ENCODE measurements around the gene SLC25A53.
A peak's percentile ranks its signal among the peaks of the same experiment; 100 is the strongest.
"Not testable (repeated sequence)": the region's sequence is repeated elsewhere in the genome, so short reads cannot be mapped to it uniquely, and the experiment has no call there.

SLC25A53 gene

DNA sequence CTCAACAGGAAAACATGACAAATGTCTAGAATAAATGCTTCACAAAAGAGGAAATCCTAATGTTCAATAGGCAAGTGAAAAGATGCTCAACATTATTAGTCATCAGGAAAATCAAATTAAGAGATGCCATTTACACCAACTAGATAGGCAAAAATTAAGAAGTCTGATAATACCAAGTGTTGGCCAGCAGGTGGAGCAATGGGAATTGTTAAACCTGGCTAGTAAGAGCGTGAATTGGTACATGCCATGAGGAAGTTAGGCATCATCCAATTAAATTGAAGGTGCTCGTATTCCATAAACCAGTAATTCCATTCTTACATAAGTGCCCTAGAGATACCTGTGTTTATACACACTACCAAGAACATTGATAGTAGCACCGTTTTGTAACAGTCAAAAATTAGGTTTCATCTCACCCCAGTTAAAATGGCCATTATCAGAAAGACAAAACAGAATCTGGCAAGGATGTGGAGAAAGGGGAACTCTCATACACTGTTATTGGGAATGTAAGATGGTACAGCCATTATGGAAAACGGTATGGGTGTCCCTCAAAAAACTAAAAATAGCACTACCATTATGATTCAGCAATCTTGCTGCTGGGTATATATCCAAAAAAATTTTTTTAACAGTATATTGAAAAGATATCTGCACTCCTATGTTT, 58.5 kb downstream of the SLC25A53 start:
- no peaks in the 10 kb centered on the region for H3K36me3 ChIP-seq
- no peaks in the 10 kb centered on the region for H3K4me1 ChIP-seq
- H3K9me3 ChIP-seq (replicated peaks in 1 of 11) = no peaks in the 10 kb centered on the region
- H3K27me3 ChIP-seq = peaks cover 0 to 6% (median 0%) of the 10 kb centered on the region in 11 experiments; a peak in 1 of 22 replicates
- H4K20me1 ChIP-seq = no peaks in the 10 kb centered on the region
- H3K4me3 ChIP-seq = no peak overlapping the region
- H3K9ac ChIP-seq = no peak overlapping the region
- no peak for TF ChIP-seq Cebpa-rat (IDR thresholded peaks at IDR 0.05)
- no peak overlapping the region for H3K4me2 ChIP-seq
- no peak overlapping the region for H3K27ac ChIP-seq

DNA sequence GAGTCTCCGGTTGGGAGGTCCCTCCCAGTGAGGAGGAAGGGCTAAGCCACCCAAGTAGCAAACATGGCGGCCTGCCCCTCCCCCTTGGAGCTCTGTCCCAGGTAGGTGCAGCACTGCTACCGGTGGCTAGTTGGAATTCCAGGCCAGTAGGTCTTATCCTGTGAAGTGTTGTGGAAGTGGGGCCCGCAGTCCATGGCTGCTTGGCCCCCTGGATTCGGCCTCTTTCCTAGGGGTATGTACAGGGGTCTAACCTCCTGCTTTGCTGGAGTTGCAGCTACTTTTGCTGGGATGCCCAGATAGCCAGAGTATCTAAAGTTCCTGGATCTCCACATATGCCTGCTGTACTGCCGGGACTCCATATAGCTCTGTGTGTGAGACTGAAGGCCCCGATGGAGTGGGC, 70.9 kb downstream of the SLC25A53 start:
- H3K27ac ChIP-seq = peak overlapping the region in 7 of 11 experiments; percentile 66 to 75 (median 73); a peak in 12 of 22 replicates

DNA sequence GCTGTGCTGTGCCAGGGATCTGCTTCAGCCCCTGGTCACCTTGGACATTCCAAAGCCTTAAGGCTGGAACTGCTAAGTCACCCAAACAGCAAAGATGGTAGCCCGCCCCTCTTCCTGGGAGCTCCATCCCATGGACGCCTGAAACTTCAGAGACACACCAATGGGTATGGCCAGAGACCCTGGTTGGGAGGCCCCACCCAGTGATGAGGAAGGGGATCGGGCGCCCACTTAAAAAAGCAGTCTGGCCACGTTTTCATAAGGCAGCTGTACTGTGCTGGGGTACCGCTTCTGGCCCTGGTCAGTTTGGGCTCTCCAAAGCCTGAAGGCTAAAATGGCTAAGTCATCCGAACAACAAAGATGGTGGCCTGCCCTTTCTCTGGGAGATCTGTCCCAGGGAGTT, 71.3 kb downstream of the SLC25A53 start:
- Histone ChIP-seq H3K4me3 (no peak overlapping the region; a peak in 1 of 20 replicates), H3K9me3 (replicated peaks in 1 of 11) (peaks cover 0 to 9% (median 0%) of the 10 kb centered on the region in 11 experiments; a peak in 3 of 22 replicates), H3K4me2 (peak overlapping the region; percentile 5 to 79 (median 62); a peak in 19 of 22 replicates), H3K36me3 (no peaks in the 10 kb centered on the region), H3K4me1 (peaks cover 8 to 21% (median 16%) of the 10 kb centered on the region in 10 experiments), H4K20me1 (no peaks in the 10 kb centered on the region), H3K9ac (peak overlapping the region in 5 of 11 experiments; percentile 29 to 50 (median 39); a peak in 7 of 22 replicates), H3K27ac (peak overlapping the region in 9 of 11 experiments; percentile 6 to 75 (median 71); a peak in 15 of 22 replicates), H3K27me3 (no peaks in the 10 kb centered on the region)
- TF ChIP-seq Cebpa-rat (IDR thresholded peaks at IDR 0.05) = no peak

More for the DNA sequence above, 70.9 kb downstream of the SLC25A53 start:
- no peak overlapping the region for H3K4me3 ChIP-seq
- H4K20me1 ChIP-seq = no peaks in the 10 kb centered on the region
- no peak for TF ChIP-seq Cebpa-rat (IDR thresholded peaks at IDR 0.05)
- H3K4me1 ChIP-seq = peaks cover 8 to 21% (median 16%) of the 10 kb centered on the region in 10 experiments
- peak overlapping the region in 2 of 11 experiments; percentile 58 to 79; a peak in 1 of 22 replicates for H3K4me2 ChIP-seq
- H3K36me3 ChIP-seq = no peaks in the 10 kb centered on the region
- H3K9me3 ChIP-seq (replicated peaks in 1 of 11) = peaks cover 0 to 9% (median 0%) of the 10 kb centered on the region in 11 experiments; a peak in 3 of 22 replicates
- no peak overlapping the region for H3K9ac ChIP-seq
- H3K27me3 ChIP-seq = no peaks in the 10 kb centered on the region

DNA sequence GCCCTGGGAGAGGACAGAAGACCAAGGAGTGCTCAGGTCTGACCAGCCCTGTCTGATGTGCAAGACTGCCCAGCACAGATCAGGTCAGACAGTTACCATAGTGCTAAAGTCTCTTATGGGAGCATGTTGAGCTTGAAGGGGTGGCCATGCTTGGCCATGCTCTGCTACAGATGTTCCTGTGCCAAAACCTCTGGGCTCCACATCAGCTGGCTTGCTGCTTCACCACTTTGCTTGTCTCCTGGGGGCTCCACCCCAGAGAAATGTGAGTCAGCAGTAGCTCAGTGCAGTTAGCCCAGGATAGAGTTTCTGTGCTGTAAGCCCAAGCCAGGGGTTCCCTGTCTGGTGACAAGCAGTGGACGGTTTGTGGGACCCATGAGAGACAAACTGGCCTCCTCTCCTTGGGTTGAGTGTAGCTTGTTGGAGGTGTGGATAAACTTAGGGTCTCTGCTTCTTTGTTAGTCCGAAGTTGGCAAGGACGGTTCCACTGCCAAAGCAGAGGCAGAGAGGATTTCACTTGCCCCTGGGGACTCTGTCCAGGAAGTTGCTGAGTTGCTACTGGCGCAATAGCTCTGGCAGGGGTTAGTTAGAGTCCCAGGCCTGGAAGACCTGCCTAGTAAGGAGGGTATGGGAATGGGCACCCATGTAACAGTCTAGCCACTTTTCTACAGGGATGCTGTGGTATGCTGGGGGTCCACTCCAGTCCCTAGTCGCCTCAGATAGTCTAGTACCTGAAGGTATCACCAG, 72.1 kb downstream of the SLC25A53 start:
- TF ChIP-seq Cebpa-rat (IDR thresholded peaks at IDR 0.05) = peak in 3 of 11 experiments; percentile 15 to 55 (median 26); a peak in 2 of 22 replicates
- peaks cover 0 to 9% (median 0%) of the 10 kb centered on the region in 11 experiments; a peak in 3 of 22 replicates for H3K9me3 ChIP-seq (replicated peaks in 1 of 11)
- peaks cover 8 to 21% (median 16%) of the 10 kb centered on the region in 10 experiments for H3K4me1 ChIP-seq
- H3K27ac ChIP-seq = peak overlapping the region in 9 of 11 experiments; percentile 6 to 75 (median 71); a peak in 16 of 22 replicates
- peak overlapping the region; percentile 5 to 79 (median 62); a peak in 21 of 22 replicates for H3K4me2 ChIP-seq
- H3K36me3 ChIP-seq = no peaks in the 10 kb centered on the region
- no peaks in the 10 kb centered on the region for H4K20me1 ChIP-seq
- H3K27me3 ChIP-seq = no peaks in the 10 kb centered on the region
- H3K4me3 ChIP-seq = peak overlapping the region in 1 of 10 experiments; percentile 27; a peak in 2 of 20 replicates
- H3K9ac ChIP-seq = peak overlapping the region in 7 of 11 experiments; percentile 9 to 50 (median 39); a peak in 10 of 22 replicates

DNA sequence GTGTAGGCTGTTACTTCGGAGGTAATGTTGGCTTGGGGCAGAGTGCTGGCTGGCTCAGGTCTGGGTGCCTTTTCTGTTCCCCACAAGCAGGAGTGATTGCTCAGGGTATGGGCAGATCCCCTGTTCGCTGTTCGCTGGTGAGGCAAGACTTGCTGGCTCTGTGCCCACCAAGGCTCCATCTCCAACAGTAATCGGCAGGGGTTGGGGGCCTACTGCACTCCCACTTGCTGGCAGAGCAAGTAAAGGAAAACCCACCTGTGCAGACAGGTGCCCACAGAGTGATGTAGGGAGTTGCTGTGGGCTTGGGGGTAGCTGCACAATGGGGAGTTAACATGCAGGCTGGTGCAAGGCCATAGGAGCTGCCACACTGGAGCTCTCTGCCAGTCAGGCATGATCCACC, 72.7 kb downstream of the SLC25A53 start:
- H3K4me3 ChIP-seq = no peak overlapping the region
- H3K36me3 ChIP-seq = no peaks in the 10 kb centered on the region
- no peak for TF ChIP-seq Cebpa-rat (IDR thresholded peaks at IDR 0.05)
- H3K4me2 ChIP-seq = peak overlapping the region; percentile 5 to 79 (median 62); a peak in 18 of 22 replicates
- no peaks in the 10 kb centered on the region for H4K20me1 ChIP-seq
- peak overlapping the region in 7 of 11 experiments; percentile 66 to 75 (median 73); a peak in 12 of 22 replicates for H3K27ac ChIP-seq
- peaks cover 0 to 9% (median 0%) of the 10 kb centered on the region in 11 experiments; a peak in 3 of 22 replicates for H3K9me3 ChIP-seq (replicated peaks in 1 of 11)
- H3K9ac ChIP-seq = no peak overlapping the region; a peak in 2 of 22 replicates
- no peaks in the 10 kb centered on the region for H3K27me3 ChIP-seq
- H3K4me1 ChIP-seq = peaks cover 8 to 21% (median 16%) of the 10 kb centered on the region in 10 experiments

DNA sequence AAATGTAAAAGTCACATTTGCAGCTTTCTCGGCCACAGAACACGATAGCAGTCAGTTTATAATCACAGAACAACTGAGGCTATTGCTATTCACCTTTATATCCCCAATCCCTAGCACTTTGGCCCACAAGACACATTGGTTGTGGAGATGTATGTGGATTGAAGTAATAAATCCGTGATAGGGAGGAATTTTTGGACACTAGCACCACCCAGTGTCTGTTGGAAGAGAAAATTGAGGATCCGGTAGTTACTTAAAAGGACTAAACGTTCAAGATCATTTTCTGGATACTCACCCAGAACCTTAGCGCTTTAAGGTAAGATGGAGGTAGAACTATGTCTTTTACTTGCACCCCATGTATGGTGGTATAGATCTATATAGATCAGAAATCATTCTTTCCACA, 79.0 kb downstream of the SLC25A53 start:
- not testable (repeated sequence) for H3K9ac ChIP-seq; H3K36me3 ChIP-seq; H3K9me3 ChIP-seq (replicated peaks in 1 of 11); H3K27ac ChIP-seq; H3K4me3 ChIP-seq; H3K4me1 ChIP-seq; H3K4me2 ChIP-seq; H4K20me1 ChIP-seq; H3K27me3 ChIP-seq

DNA sequence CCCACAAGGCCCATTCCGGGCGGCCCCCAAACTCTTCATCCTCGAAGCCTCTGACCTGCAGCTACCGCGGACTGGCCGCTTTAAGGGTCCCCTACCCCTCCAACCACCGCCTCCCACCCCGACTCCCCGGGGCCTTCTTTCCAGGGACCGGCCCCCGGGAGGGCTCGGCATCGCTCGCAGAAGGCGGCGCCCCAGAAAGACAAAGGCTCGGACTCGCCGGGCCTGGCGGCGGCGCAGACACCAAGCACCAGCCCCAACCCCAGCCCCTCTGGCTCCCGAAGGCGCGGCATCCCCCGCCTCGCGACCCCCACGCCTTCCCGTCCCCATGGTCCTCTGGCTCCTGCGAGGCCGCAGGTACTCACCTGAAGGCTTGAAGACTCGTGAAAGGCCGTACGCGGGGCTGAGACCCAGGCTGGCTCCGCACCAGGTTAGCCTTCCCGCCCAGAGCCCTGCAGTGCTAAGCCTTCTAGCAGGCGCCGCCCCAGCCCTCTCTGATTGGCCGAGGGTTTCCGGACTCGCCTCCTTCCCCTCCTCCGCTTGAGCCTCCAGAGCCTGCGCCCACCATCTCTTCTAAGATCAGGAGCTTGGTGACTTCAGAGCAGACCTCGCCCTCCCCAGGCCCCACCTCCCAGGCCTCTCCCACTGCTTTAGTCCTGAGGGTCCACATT, 80.9 kb downstream of the SLC25A53 start, which contains the start of gene TMSB15C:
TSS of gene TMSB15C (minus strand) at position 459 of the 668 bp plus-strand sequence.
- H3K9ac ChIP-seq; H3K27ac ChIP-seq; H3K4me1 ChIP-seq; H3K9me3 ChIP-seq (replicated peaks in 1 of 11); H3K27me3 ChIP-seq; H4K20me1 ChIP-seq; H3K36me3 ChIP-seq; H3K4me3 ChIP-seq; H3K4me2 ChIP-seq: not testable (repeated sequence)

DNA sequence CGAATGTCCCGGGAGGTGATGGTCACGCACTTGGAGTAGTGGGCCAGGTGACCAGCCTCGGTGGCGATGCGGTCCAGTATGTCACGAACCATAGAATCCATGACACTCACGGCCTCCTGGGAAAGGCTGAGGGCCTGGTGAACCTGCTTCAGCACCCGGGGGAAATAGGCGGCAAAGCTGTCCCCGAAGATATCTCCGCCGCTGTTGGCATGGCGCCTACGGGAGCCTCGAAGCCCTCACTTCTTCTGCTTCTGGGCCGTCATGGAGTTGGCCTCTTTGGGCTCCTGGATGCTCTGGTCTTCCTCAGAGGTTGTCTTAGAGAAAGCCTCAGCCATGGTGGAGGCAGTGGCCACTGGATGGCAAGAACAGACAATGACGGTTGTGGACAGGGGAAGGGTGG, 94.2 kb downstream of the SLC25A53 start:
- not testable (repeated sequence) for H3K4me3 ChIP-seq; H3K27ac ChIP-seq; H3K4me2 ChIP-seq; H3K36me3 ChIP-seq; H4K20me1 ChIP-seq; H3K9me3 ChIP-seq (replicated peaks in 1 of 11); H3K27me3 ChIP-seq; H3K4me1 ChIP-seq; H3K9ac ChIP-seq

DNA sequence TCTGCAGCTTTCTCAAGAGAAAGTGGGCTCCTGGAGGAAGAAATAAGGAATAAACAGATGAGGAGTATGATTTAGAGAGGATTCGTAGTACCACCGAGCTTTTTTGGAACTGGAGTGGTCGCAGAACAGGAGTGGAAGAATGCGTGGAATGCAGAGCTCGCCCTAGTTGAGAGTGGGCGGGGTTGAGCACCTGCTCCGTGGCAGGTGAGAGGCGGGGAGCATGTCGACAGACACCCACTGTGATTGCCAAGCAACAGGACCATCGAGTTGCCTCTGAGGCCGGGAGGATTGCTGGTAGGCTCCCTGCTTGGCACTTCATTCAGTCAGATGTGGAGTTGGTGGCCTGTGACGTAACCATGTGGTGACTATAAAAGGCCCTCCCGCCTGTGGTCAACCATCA, 101.9 kb downstream of the SLC25A53 start:
- H3K4me3 ChIP-seq; H3K4me1 ChIP-seq; H3K9ac ChIP-seq; H3K9me3 ChIP-seq (replicated peaks in 1 of 11); H3K4me2 ChIP-seq; H3K27ac ChIP-seq; H3K36me3 ChIP-seq; H3K27me3 ChIP-seq; H4K20me1 ChIP-seq: not testable (repeated sequence)
